GM12865 (cell line): Measurements from ENCODE around the gene NPPB.

ENCODE experiments used
- DNase-seq: peaks from one replicate; pipeline ENCODE4 v3.0.0; 2010; ENCODE audit warnings: low read depth
- H3K4me3 ChIP-seq: 2 replicates; pipeline ENCODE4 v1.5.1; 2011; ENCODE audit warnings: mild to moderate bottlenecking, low read depth, low read length, control low read depth
- CTCF ChIP-seq: IDR thresholded peaks from 2 replicates; pipeline ENCODE4 v1.5.1; 2011; ENCODE audit warnings: low read length, control low read depth, low read depth, inconsistent platforms; ENCODE audit not compliant: insufficient read depth; ENCODE audit errors: missing control alignments

The NPPB gene

GRCh38 chr1:11874624-11875023 lies 15.9 kb upstream of the NPPB start:
- H3K4me3 ChIP-seq, result no peak overlapping the region
- no peak for TF ChIP-seq CTCF

GRCh38 chr1:11874258-11874562 lies 15.5 kb upstream of the NPPB start:
- no peak for TF ChIP-seq CTCF
- H3K4me3 ChIP-seq, result no peak overlapping the region
- no peak for DNase-seq

More at GRCh38 chr1:11874624-11875023, 15.9 kb upstream of the NPPB start:
- DNase-seq, result no peak

DNA sequence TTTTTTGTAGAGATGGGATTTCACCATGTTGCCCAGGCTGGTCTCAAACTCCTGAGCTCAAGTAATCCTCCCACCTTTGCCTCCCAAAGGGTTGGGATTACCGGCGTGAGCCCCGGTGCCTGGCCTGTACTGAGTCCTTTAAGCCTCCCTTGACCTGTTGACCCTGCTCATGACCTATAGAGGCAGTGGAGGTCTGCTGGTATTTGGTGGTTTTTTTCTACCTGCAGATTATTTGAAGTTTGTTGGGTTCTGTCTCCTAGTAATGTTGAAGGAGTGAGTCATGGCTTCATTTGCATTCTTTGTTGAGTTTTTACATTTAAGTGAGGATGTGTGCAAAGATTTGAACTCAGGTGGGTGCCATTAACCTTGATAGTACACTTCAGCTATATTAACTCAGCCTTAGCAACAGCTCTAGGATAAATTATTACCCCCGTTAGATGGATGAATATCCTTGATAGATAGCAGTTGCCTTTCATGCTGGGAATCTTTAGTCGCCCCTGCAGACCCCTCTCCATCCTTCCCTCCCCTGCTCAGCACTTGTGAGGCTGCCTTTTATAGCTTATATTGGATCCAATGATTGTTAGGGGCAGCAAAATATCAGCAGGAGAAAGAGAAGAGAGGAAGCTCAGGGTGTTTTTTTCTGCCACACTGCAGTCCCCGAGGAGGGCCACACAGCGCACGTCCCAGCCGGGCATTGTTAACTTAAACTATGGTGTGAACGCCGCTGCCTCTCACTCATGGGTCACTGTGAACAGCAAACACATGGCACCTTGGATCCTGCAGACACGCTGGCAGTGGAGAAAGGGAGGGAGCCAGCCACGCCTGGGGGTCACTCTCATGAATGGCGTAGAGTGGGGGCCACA lies 14.9 kb upstream of the NPPB start:
- TF ChIP-seq CTCF, result no peak
- no peak overlapping the region for H3K4me3 ChIP-seq
- no peak for DNase-seq

- no peak for TF ChIP-seq CTCF
- no peak for DNase-seq
- H3K4me3 ChIP-seq, result no peak overlapping the region
Observed at GRCh38 chr1:11872545-11872944, 13.8 kb upstream of the NPPB start.

DNA sequence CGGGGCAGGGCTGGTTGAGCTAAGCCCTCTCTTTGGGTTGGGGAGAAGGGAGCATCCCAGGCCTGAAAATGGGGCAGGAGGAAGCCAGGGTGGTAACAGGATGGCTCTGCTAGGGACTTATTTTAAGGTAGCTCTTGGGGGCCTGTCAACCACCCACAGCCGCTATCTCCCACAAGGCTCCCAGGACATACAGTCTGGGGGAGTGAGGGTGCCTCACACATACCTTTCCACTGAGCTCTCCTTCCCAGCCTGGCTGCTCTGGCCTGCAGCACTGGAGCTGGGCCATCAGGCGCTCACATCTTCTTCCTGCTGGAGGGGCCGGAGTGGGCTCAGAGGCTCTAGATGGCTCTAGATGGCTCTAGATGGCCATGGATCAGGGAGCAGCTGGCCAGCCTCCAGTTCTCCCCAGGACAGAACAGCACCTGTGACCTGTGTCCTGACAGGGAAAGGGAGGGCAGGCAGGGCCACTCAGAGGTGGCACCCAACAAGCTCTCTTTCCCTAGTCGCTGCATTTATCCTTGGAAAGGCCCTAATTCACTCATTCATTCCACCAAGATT lies 11.0 kb upstream of the NPPB start:
- H3K4me3 ChIP-seq, result no peak overlapping the region
- DNase-seq, result no peak
- TF ChIP-seq CTCF, result no peak

DNA sequence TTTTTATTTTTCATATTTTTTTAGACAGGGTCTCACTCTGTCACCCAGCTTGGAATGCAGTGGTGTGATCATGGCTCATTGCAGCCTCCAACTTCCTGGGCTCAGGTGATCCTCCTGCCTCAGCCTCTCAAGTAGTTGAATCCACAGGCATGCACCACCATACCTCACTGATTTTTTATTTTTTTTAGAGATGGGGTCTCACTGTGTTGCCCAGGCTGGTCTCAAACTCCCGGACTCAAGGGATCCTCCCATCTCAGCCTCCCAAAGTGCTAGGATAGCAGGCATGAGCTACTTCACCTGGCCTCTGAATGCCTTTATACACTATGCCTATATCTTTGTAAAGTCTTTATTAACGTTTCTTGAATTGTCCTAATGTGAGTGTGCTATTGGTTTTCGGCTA lies 10.4 kb upstream of the NPPB start:
- TF ChIP-seq CTCF, result no peak
- no peak for DNase-seq

DNA sequence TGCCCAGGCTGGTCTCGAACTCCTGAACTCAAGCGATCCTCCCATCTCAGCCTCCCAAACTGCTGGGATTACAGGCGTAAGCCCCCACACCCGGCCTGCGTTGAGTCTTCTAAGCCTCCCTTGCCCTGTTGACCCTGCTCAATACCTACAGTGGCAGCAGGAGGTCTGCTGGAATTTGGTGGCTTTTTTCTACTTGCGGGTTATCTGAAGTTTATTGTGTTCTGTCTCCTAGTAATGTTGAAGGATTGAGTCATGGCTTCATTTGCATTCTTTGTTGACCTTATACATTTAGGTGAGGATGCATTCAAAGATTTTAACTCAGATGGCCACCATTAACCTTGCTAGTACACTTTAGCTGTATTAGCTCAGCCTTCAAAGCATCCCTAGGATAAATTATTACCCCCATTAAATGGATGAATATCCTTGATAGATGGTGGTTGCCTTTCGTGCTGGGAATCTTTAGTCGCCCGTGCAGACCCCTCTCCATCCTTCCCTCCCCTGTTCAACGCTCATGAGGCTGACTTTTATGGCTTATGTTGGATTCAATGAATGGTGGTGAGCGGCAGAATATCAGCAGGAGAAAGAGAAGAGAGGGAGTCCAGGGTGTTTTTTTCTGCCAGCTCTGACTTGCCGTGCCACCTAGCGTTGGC lies 9.7 kb upstream of the NPPB start:
- TF ChIP-seq CTCF, result no peak
- H3K4me3 ChIP-seq, result no peak overlapping the region
- DNase-seq, result no peak

More for the DNA sequence above, 10.4 kb upstream of the NPPB start:
- H3K4me3 ChIP-seq, result no peak overlapping the region
